ENCODE results near the gene C17orf107. TPM values are rescaled to one million over a fixed set of nuclear protein-coding genes. Genes with fewer than 3 reads are reported as not detected.

C17orf107 gene
- total RNA-seq, 1 experiment from 2014 or later = 1.7 TPM

- POLR2A ChIA-PET = no interaction called here
These were observed 2.1 kb upstream of the C17orf107 start for GRCh38 chr17:4897198-4897687.

GRCh38 chr17:4897785-4898184, 1.6 kb upstream of the C17orf107 start:
- ATAC-seq (no peak), DNase-seq (ENCODE audit: low read depth, low spot score) (no peak)
- H3K36me3 ChIP-seq (ENCODE audit: control insufficient read depth in 1 of 2, insufficient read depth in 2 of 2, low read length in 2 of 2) = peaks cover 11 to 30% of the 10 kb centered on the region in 2 experiments; a peak in 3 of 4 replicates
- intact Hi-C loops (cut with micrococcal nuclease) = no loop called here
- no peak overlapping the region for H3K27ac ChIP-seq (ENCODE audit: low read depth, low read length)
- POLR2A ChIA-PET = no interaction called here
- H2AFZ ChIP-seq (ENCODE audit: low read depth, low read length, poor library complexity, severe bottlenecking) = no peak overlapping the region
- peaks cover 3 to 4% of the 10 kb centered on the region in 2 experiments for H3K4me1 ChIP-seq (ENCODE audit: control insufficient read depth in 1 of 2, insufficient read depth in 2 of 2, low read length in 2 of 2)
- CTCF ChIA-PET = no interaction called here
- H4K20me1 ChIP-seq (ENCODE audit: insufficient read depth) = no peaks in the 10 kb centered on the region
- RAD21 ChIA-PET (ENCODE audit: low non-redundant PET in 1 of 2, low total read pairs in 2 of 2, uncharacterized antibody in 2 of 2, unreplicated experiment in 2 of 2) = no interaction called here
- no peaks in the 10 kb centered on the region for H3K27me3 ChIP-seq (ENCODE audit: insufficient read depth, low read length)
- no peak overlapping the region for H3K9ac ChIP-seq (ENCODE audit: low read length)
- H3K4me2 ChIP-seq (ENCODE audit: low read length) = no peak overlapping the region
- no peaks in the 10 kb centered on the region for H3K9me2 ChIP-seq (ENCODE audit: insufficient read depth)
- no peaks in the 10 kb centered on the region for H3K9me3 ChIP-seq (ENCODE audit: control insufficient read depth in 1 of 2, insufficient read depth in 1 of 2, low read depth in 1 of 2, low read length in 2 of 2)
- H3K4me3 ChIP-seq (replicated peaks in 1 of 2; ENCODE audit: low read depth in 1 of 2, low read length in 2 of 2) = no peak overlapping the region
- H3K79me2 ChIP-seq (ENCODE audit: insufficient read depth, low read length) = no peaks in the 10 kb centered on the region
- BruUV-seq (replicated peaks) = no TSS peak
- TF ChIP-seq CBX3 (IDR thresholded peaks at IDR 0.05; ENCODE audit: low read depth) = no peak
- no peak for TF ChIP-seq ELF1 (IDR thresholded peaks at IDR 0.05; ENCODE audit: borderline replicate concordance, low read depth)
- TF ChIP-seq JUND (IDR thresholded peaks at IDR 0.05) = no peak
- TF ChIP-seq ZFX (IDR thresholded peaks at IDR 0.05) = no peak
- no peak for TF ChIP-seq SIN3A (IDR thresholded peaks at IDR 0.05; ENCODE audit: low read depth)
- TF ChIP-seq POLR2AphosphoS5 (IDR thresholded peaks at IDR 0.05; ENCODE audit: low read depth, low read length) = no peak
- no peak for TF ChIP-seq ZBTB33 (IDR thresholded peaks at IDR 0.05; ENCODE audit: extremely low read depth, insufficient replicate concordance, low read length)
- no peak for TF ChIP-seq CTCF (IDR thresholded peaks at IDR 0.05 in 2 of 3, conservative IDR thresholded peaks at IDR 0.05 in 1 of 3; ENCODE audit: borderline replicate concordance in 1 of 3, insufficient read depth in 1 of 3, low read depth in 2 of 3, low read length in 2 of 3)
- no peak for TF ChIP-seq EZH2 (IDR thresholded peaks at IDR 0.05)
- no peak for TF ChIP-seq SP1 (IDR thresholded peaks at IDR 0.05; ENCODE audit: low read depth)
- TF ChIP-seq EGR1 (IDR thresholded peaks at IDR 0.05; ENCODE audit: low read depth) = no peak
- no peak for TF ChIP-seq YY1 (IDR thresholded peaks at IDR 0.05; ENCODE audit: extremely low read depth, insufficient replicate concordance, low read depth, low read length)
- no peak for TF ChIP-seq TCF7L2 (IDR thresholded peaks at IDR 0.05; ENCODE audit: borderline replicate concordance, extremely low read depth, insufficient read depth, insufficient read length)
- TF ChIP-seq SRF (IDR thresholded peaks at IDR 0.05; ENCODE audit: low read depth) = no peak
- no peak for TF ChIP-seq POLR2A (IDR thresholded peaks at IDR 0.05; ENCODE audit: borderline replicate concordance, extremely low read depth, insufficient read depth, insufficient read length)
- TF ChIP-seq ZNF274 (IDR thresholded peaks at IDR 0.05; ENCODE audit: low read depth, low read length) = no peak
- no peak for TF ChIP-seq FOSL1 (IDR thresholded peaks at IDR 0.05; ENCODE audit: low read depth)

More at GRCh38 chr17:4897198-4897687, 2.1 kb upstream of the C17orf107 start:
- Histone ChIP-seq H3K36me3 (ENCODE audit: control insufficient read depth in 1 of 2, insufficient read depth in 2 of 2, low read length in 2 of 2) (peaks cover 11 to 30% of the 10 kb centered on the region in 2 experiments; a peak in 3 of 4 replicates), H4K20me1 (ENCODE audit: insufficient read depth) (no peaks in the 10 kb centered on the region), H3K4me1 (ENCODE audit: control insufficient read depth in 1 of 2, insufficient read depth in 2 of 2, low read length in 2 of 2) (no peaks in the 10 kb centered on the region), H3K4me3 (replicated peaks in 1 of 2; ENCODE audit: low read depth in 1 of 2, low read length in 2 of 2) (no peak overlapping the region), H2AFZ (ENCODE audit: low read depth, low read length, poor library complexity, severe bottlenecking) (no peak overlapping the region), H3K27me3 (ENCODE audit: insufficient read depth, low read length) (no peaks in the 10 kb centered on the region), H3K9me3 (ENCODE audit: control insufficient read depth in 1 of 2, insufficient read depth in 1 of 2, low read depth in 1 of 2, low read length in 2 of 2) (no peaks in the 10 kb centered on the region), H3K9me2 (ENCODE audit: insufficient read depth) (no peaks in the 10 kb centered on the region), H3K79me2 (ENCODE audit: insufficient read depth, low read length) (no peaks in the 10 kb centered on the region), H3K27ac (ENCODE audit: low read depth, low read length) (no peak overlapping the region), H3K4me2 (ENCODE audit: low read length) (no peak overlapping the region), H3K9ac (ENCODE audit: low read length) (no peak overlapping the region)
- no peak for ATAC-seq
- BruUV-seq (replicated peaks) = no TSS peak
- RAD21 ChIA-PET (ENCODE audit: low non-redundant PET in 1 of 2, low total read pairs in 2 of 2, uncharacterized antibody in 2 of 2, unreplicated experiment in 2 of 2) = no interaction called here
- no peak for DNase-seq (ENCODE audit: low read depth, low spot score)
- TF ChIP-seq SRF (IDR thresholded peaks at IDR 0.05; ENCODE audit: low read depth) = no peak
- no peak for TF ChIP-seq ELF1 (IDR thresholded peaks at IDR 0.05; ENCODE audit: borderline replicate concordance, low read depth)
- CTCF ChIA-PET = no interaction called here
- intact Hi-C loops (cut with micrococcal nuclease) = no loop called here
